Measurements from ENCODE around the gene PKDCC. TPM values are rescaled to one million over a fixed set of nuclear protein-coding genes. Genes with fewer than 3 reads are reported as not detected.

The PKDCC gene
- total RNA-seq, 1 experiment from 2014 or later: 14.8 TPM

GRCh38 chr2:42010743-42011298, 37.0 kb upstream of the PKDCC start:
- intact Hi-C loops (cut with micrococcal nuclease; ENCODE audit: unreplicated experiment) (no loop called here), in situ Hi-C loops (cut with HindIII; ENCODE audit: low pct_unique_long_range_greater_than_20kb, low sequenced_read_pairs) (no loop called here)
- H3K27me3 ChIP-seq (ENCODE audit: control insufficient read depth, insufficient read depth, low read length): no peaks in the 10 kb centered on the region
- ChIA-PET CTCF (no interaction called here), POLR2A (no interaction called here)
- ATAC-seq (peak; percentile 67), DNase-seq (ENCODE audit: low read depth, low spot score) (no peak)
- H3K9me3 ChIP-seq (ENCODE audit: control insufficient read depth, insufficient read depth, low read depth, low read length): no peaks in the 10 kb centered on the region
- H3K4me3 ChIP-seq (ENCODE audit: low read depth in 2 of 2, low read length in 2 of 2): no peak overlapping the region
- TF ChIP-seq TCF7L2 (IDR thresholded peaks at IDR 0.05; ENCODE audit: low read depth, low read length) (peak; percentile 75), SIN3A (IDR thresholded peaks at IDR 0.05; ENCODE audit: borderline replicate concordance, insufficient read depth, low read depth, low read length) (no peak), REST (IDR thresholded peaks at IDR 0.05; ENCODE audit: insufficient read depth in 1 of 2, low read depth in 2 of 2, low read length in 1 of 2) (no peak), POLR2AphosphoS5 (IDR thresholded peaks at IDR 0.05; ENCODE audit: low read depth, low read length) (no peak), CTCF (IDR thresholded peaks at IDR 0.05) (no peak)
- peaks cover 15% of the 10 kb centered on the region for H3K4me1 ChIP-seq (ENCODE audit: control insufficient read depth, insufficient read depth, low read length)
- H3K36me3 ChIP-seq (ENCODE audit: control insufficient read depth, insufficient read depth, low read length): no peaks in the 10 kb centered on the region
- no peak overlapping the region for H3K27ac ChIP-seq (ENCODE audit: low read length)
- BruUV-seq (replicated peaks): no TSS peak

- DNase-seq (ENCODE audit: low read depth, low spot score): no peak
- no peaks in the 10 kb centered on the region for H3K9me3 ChIP-seq (ENCODE audit: control insufficient read depth, insufficient read depth, low read depth, low read length)
- peaks cover 15% of the 10 kb centered on the region for H3K4me1 ChIP-seq (ENCODE audit: control insufficient read depth, insufficient read depth, low read length)
- H3K36me3 ChIP-seq (ENCODE audit: control insufficient read depth, insufficient read depth, low read length): no peaks in the 10 kb centered on the region
- ATAC-seq: no peak
- no peak for TF ChIP-seq TCF7L2 (IDR thresholded peaks at IDR 0.05; ENCODE audit: low read depth, low read length)
- no peak for TF ChIP-seq CTCF (IDR thresholded peaks at IDR 0.05)
- TF ChIP-seq POLR2AphosphoS5 (IDR thresholded peaks at IDR 0.05; ENCODE audit: low read depth, low read length): no peak
- no peak for TF ChIP-seq SIN3A (IDR thresholded peaks at IDR 0.05; ENCODE audit: borderline replicate concordance, insufficient read depth, low read depth, low read length)
- no peak for TF ChIP-seq REST (IDR thresholded peaks at IDR 0.05; ENCODE audit: insufficient read depth in 1 of 2, low read depth in 2 of 2, low read length in 1 of 2)
- H3K4me3 ChIP-seq (ENCODE audit: low read depth in 2 of 2, low read length in 2 of 2): no peak overlapping the region
- H3K27me3 ChIP-seq (ENCODE audit: control insufficient read depth, insufficient read depth, low read length): no peaks in the 10 kb centered on the region
- no peak overlapping the region for H3K27ac ChIP-seq (ENCODE audit: low read length)
- CTCF ChIA-PET: no interaction called here
- POLR2A ChIA-PET: no interaction called here
- BruUV-seq (replicated peaks): no TSS peak
- intact Hi-C loops (cut with micrococcal nuclease; ENCODE audit: unreplicated experiment) (no loop called here), in situ Hi-C loops (cut with HindIII; ENCODE audit: low pct_unique_long_range_greater_than_20kb, low sequenced_read_pairs) (no loop called here)
Observed at GRCh38 chr2:42012137-42012536, 35.7 kb upstream of the PKDCC start.

Measured in Panc1 (cell line).